Right kidney (tissue), 1 donor: ENCODE results near the gene RPS6KC1.

Source experiments
- DNase-seq: peaks from one replicate; pipeline ENCODE4 v3.0.0-alpha.2; 2016

RPS6KC1 gene

DNA sequence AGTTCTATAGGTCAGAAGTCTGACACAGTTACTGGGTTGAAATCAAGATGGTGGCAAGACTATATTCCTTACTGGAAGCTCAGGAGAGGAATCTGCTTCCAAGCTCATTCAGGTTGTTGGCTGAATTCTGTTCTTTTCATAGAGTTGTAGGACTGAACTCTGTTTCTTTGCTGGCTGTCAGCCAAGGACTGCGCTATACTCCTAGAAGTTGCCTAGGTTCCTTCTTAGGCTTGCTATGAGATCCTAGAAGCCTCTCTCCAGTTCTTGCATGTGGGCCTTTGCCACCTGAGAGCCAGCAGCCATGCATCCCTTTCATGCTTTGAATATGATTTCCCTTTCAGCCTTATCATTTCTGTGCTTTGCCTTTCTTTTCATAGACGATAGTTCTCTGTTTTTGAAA lies 176.4 kb downstream of the RPS6KC1 start:
- DNase-seq = no peak

DNA sequence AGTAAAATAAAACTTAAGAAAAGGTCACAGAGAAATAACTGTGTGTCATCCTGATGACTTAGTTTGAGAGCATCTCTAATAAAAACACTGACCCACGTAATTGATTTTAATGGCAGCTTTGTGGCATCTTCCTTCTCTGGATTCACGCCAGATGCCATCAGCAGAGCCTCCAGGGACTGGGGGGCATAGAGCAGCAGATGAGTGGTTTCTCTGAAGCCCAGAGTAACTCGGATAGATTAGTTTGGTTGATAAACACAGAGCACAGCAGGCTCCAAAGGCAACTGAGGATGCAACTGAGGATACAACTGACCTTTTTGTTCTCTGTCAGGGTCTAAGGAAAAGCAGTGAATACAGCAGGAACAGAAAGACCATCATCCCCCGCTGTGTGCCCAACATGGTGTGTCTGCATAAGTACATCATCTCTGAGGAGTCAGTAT lies 180.8 kb downstream of the RPS6KC1 start:
- DNase-seq = no peak

DNA sequence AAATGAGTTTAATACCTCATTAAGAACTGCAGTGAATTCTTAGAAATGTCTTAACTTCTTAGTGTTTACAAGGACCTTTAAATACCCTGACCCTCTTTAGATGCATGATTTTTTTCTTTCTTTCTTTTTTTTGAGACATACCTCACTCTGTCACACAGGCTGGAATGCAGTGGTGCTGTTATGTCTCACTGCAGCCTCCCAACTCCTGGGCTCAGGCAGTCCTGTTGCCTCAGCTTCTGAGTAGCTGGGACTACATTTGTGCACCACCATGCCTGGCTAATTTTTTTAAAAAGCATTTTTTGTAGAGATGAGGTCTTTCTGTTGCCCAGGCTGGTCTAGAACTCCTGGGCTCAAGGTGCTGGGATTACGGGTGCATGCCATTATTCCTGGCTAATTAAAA lies 191.8 kb downstream of the RPS6KC1 start:
- no peak for DNase-seq

DNA sequence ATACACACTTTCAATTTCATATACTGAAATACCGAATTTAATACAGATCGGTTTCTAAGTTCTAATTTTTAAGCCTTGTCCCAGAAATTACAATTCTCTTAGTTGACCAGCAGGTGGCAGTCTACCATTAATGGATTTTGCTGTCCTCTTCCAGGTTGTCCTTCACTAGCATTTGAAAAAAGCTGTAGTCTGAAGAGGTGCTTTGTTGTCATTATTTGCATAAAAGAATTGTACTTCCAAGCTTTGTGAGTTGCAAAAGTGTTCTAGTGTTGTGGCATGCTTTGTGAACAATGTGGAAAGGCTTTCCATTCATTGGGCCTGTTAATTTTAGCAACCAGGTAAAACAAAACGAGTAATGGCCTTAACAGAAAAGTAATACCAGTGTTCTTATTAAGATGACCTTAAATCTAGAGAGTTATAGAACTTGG lies 193.6 kb downstream of the RPS6KC1 start:
- peak; percentile 8 for DNase-seq

DNA sequence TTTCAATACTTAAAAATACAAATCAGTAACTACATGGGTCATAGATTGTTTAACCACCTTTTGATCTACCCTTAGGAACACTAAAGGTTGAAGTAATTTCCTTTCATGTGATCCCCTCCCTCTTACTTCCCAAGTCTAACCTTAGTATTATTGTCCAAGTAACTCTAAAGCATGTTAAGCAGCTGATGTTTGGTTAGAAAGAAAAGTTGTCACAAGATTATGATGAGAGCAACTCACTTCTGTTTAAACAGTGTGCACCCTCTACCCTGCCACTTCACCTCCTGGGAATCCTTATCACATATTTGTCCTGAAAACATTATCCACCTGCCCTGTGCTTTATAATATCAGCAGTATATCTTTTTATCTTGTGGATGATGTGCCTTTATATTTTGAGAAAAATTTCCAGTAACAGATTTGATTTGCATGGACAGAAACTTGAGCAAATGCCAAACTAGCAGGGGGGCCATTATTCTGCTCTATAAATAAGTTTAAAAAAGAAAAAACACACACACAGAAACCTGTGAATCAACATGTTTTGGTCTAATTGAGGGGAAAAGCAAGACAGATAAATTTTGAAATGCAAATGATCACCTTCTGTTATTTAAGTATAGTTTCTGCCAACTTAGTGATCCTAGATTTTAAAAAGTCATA lies 194.3 kb downstream of the RPS6KC1 start:
- no peak for DNase-seq

DNA sequence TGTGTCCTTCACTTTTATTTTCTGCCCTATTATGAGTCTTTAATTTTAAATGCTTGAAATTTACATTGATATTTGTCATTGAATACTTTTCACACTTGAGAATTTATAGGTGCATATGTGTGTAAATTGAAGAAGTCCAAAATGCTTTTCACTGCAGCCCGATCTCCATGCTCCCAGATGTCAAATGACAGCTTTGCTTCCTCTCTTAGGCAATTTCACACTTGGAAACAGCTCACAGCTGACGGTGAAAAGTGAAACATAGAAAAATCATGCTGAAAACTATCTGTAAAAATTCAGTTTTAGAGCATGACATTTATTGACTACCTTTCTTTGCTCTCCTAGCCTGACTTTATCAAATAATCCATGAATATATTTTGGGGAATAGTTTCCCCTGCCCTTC lies 196.0 kb downstream of the RPS6KC1 start:
- no peak for DNase-seq

DNA sequence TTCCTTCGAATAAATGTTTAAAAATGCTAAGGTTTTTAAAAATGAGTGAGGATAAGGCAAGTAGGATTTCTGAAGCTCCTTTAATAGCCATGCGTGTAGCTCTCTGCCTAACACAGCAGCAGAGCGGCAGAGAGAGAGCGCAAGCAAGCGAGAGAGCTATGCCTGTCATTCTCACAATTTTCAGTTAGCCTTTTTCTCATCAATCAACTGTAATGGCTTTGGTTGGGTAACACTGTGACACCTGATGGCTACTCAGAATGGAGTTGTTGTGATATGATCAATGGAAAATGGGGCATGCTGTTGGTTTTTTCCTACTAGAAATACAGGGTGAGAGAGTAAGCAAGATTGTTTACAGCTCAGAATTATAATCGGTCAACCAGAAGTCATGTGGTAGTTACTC lies 198.4 kb downstream of the RPS6KC1 start:
- no peak for DNase-seq

DNA sequence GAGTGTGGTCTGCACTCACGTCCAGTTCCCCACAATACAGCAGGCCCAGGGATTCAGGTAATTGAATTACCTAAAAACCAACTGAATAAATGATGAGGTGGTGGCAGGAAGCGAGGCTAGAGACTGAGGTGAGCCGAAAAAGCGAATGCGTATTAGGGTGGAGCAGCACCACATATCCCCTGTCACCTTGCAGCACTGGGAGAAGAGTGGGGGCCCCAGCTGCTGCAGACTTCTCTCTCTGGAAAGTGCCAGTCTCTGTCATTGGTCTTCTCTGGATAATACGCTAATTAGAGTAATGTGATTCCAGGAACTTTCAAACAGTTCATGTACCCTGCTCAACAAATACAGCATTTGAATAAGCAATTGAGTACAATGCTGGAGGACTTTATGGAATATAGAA lies 199.0 kb downstream of the RPS6KC1 start:
- no peak for DNase-seq

DNA sequence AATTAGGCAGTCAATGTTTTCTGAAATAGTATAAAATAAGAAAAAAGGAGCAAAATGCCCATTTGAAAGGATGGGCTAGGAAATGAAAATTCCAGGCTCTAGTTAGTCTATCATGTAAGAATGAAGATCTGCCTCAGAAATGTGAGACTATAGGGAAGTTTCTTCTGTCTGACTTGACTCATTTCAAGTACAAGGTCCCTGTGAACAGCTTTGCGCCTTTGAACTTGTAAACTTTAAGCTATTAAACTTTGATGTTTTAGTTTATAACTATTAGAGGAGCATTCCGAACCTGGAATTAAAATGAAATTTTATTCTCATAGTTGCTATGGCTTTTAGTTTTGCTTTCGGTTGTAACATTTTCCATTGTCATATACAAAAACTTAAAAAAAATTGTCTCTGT lies 199.4 kb downstream of the RPS6KC1 start:
- DNase-seq = no peak

DNA sequence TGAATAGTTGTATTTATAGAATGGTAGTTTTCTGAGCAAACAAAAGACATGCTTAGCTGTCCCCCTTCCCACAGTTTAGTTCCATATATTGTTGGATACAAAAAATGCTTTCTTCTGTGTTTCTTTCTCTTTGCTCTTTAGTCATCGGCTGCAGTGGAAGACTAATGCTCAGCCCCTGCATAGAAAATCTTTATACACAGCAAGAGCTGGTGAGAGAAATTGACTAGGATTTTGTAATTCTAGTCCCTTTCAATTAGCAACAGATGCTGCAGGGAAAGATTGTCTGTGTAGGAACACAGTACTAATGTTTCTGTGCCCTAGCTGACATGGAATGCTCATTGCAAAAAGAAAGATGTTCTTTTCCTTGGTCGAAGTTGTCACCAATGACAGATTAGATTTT lies 200.9 kb downstream of the RPS6KC1 start:
- no peak for DNase-seq

DNA sequence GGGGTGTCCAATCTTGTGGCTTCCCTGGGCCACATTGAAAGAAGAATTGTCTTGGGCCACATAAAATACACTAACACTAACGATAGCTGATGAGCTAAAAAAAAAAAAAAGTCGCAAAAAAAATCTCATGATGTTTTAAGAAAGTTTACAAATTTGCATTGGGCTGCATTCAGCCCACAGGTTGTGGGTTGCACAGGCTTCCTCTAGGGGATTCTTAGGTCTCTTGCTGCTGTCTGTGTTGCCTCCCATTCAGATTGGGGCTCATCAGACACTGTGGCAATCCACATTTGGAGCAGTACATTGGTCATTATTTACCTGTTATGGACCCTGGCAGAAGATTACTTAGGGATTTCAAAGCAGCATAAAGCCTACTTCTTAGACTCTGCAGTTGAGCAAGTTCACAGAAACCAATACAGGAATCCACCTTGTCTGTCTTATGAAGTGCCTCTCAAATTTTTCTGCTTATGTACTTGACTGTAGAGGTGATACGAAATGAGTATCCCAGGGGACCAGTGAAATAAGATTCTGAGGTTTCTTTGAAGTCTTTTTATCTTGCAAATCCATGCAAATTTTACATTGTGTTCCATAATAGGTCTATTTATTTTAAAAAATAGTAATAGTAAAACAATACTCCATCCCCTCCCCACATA lies 205.5 kb downstream of the RPS6KC1 start:
- no peak for DNase-seq

DNA sequence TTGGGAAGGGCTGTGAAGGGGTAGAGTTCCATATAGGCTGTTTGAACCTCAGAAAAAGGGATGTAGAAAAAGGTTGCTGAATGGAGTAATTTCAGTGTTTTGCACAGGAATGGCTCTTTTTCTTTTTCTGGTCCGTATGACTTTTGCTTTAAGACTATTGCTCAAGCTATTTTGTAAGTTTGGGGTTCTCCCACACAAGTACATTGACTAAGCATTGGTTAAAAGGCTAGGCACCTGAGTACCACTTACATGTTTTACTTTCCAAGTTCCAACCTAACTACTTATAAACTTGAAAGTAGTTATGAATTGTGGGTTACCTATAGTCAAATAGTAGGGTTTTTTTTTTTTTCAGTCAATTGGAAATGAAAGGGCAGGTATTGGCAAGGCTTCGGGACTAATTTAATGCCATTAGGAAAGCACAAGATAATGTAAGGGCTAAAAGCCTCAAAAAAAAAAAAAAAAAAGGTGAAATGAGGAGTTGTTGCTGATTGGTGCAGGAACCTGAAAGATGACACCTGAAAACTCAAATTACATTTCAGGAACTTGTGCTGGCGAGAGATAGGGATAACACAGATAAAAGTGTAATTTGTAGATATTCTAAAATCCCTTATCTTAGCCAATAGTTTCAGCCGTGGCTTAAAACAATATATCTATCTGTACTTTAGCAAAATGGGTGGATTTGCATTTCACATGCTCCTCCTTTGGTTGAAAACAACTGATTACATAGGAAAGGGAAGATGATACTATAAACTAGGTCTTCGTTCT lies 209.5 kb downstream of the RPS6KC1 start:
- no peak for DNase-seq

DNA sequence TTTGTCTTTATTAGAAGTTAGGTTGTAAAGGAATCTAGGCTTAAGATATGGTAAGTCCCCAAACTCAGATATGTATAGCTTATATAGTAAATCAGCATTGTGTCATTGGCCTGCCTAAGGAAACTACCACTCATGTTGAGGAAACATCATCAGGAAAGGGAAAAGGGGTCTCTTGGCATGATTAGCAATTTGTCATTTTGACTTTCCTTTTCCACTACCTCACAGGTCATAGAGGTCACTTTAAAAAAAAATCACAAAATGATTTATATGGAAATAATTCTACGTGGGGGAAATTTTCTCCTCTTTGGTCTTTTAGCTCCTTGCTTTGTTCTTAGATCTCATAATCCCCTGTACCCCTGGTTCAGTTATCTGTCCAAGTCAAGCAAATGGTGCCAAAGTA lies 213.5 kb downstream of the RPS6KC1 start:
- no peak for DNase-seq

DNA sequence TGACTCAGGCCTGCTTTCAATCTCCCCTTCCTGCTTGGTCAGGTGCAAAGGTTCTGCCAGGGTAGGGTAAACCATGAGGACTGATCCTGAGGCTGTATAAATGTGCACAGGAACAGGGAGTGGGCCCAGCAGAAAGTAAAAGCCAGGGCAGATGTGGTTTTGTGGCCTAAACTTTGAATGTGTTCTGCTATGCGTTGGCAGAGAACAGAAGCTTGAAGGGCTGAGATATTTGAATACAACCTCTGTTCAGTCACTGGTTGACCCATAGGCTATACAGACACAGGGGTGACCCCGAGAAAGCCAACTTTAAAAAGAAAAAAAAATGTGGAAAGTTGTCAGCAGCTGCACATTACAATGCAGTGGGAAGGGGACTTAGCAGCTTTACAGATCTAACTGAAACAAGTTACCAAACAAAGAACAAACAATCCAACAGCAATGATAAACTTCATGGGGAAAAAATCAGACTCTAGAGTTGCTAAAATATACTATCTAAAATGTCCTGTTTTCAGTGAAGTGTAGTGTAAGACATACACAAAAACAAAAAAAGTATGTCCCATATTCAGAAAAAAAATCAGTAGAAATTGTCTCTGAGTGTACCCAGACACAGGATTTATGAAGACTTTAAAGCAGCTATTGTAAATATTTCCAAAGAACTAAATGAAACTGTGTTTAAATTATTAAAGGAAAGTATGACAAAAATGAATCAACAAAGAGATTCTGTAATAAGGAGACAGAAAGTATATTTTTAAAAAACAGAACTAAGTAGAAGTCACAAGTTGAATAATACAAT lies 216.1 kb downstream of the RPS6KC1 start:
- DNase-seq = no peak

DNA sequence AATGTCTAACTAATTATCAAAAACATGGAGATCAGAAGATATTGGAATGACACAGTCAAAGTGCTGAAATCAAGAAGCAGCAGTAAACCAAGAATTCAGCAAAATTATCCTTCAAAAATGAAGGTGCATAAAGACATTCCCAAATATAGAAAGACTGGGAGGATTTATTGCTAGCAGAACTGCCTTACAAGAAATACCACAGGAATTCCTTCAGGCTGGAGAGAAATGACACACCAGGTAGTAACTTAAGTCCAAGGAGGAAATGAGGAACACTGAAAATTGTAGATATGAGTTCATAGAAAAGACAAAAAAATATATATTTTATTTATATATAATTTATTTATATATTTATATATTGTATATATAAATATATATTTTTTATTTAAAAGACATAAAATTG lies 217.2 kb downstream of the RPS6KC1 start:
- DNase-seq = no peak

DNA sequence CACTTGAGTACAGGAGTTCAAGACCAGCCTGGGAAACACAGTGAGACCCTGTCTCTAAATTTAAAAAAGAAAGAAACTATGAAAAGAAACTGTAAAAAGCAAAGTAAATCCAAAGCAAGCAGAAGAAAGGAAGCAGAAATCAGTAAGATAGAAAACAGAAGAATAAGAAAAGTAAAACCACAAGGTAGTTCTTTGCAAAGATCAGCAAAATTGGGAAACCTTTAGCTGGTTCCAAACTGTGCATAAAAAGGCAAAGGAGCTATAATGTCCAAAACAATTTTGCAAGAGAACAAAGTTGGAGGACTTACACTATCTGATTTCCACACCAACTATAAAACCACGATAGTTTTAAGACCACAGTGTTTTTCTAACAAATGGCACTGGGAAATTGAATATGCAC lies 218.8 kb downstream of the RPS6KC1 start:
- DNase-seq = no peak

DNA sequence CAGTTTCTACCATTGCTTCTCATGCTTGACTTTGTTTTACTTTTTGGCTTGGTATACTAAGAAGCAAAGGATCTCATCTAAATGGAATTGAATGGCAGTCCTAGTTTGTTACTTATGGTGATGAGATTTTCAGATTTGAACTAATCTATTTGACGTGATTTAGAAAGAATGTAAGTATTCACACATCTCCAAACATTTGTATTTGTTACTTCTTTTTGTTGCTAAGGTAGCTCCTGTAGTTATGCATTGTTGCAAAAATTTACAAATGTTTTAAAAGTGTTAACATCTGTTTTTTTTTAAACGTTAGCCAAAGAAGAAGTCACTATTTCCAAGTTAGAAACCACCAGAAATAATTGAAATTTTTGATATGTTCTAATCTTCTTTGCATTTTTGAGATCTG lies 222.5 kb downstream of the RPS6KC1 start:
- no peak for DNase-seq

DNA sequence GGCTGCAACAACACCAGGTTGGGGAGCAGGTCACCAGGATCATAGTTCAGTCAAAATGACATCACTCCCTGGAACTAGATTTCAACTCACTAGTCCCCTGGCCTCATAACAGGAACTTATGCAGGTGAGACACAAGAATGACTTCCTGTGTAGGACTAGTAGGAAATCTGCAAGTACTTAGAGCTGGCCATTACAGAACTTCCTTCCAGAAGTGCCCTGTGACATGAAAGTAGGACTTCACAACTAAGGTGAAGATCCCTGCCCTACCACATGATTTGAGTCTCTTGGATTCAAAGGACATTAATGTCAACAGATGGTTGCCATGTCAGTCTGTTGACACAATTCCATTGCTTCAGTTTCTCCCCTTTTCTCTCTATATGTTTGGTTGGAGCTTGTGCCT lies 223.1 kb downstream of the RPS6KC1 start:
- DNase-seq = no peak

DNA sequence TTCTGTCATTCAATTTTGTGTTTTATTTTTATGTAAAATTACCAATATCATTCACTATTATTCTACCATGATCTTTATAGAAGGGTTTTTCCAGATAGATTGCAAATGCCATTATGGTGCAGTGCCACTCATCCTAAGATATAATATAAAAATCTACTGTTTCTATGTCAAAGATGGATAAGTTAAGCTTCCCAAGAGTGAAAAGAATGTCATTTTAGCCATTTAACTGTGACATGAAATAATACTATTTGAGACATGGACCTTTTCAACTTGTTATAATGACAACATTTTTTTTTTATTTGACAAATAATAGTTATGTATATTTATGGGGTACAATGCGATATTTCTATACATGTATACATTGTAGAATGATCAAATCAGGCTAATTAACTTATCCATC lies 224.3 kb downstream of the RPS6KC1 start:
- DNase-seq = no peak

DNA sequence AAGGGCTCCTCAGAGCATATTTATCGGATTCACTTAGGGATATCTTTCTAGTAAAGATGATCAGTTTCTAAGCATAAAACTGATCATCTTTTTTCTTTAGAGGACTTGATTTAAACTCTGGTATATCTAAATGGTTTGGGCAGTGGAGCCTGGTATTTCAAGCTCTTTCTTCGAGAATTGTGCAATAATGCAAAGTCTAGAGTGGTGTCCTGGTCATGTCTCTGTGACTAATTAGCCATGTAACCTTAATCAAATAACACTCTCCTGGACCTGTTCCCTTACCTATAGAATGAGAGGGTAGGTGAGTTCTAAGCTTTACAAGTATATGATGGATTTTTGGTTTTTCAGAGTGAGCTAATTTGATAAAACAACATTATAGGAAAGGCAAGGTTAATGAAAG lies 225.2 kb downstream of the RPS6KC1 start:
- DNase-seq = no peak

DNA sequence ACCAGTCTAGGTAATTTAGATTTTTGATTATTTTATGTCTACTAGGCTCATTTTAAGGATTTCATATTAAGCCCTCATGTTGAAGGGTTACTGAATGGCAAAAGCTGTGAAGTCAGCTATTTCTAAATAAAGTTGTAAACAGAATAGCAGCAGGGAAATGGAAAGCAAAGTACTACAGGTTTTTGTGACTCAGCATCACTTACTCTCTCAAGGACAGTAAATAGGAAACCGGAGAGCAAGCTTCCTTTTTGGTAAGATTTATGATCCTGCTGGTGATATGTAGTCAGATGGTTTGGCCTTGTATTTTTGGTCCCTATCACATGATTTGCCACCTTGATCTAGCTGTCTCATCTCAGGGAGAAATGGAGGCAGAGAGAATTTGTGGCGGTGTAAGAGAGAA lies 226.0 kb downstream of the RPS6KC1 start:
- no peak for DNase-seq

DNA sequence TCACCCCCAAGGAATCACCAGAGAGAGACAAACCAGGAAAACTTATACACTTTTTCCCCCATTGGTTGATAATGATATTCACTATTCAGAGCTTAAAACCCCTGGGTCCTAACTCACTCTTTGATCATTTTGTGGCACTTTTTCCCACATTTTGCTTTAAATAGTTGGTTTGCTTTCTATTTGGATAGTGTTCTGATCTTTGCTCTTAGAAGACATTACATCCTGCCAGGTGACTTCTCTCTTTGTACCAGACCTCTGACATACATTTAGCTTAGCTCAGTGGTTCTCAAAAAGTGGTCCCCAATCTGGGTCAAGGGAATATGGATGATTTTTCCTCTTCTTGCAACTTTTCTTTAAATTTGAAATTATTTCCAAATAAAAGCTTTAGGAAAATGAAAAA lies 228.4 kb downstream of the RPS6KC1 start:
- no peak for DNase-seq
